Osteocyte (in vitro differentiated cells): ENCODE data around the gene NR1H2. TPM values are rescaled to one million over a fixed set of nuclear protein-coding genes. Genes with fewer than 3 reads are reported as not detected.

ENCODE experiments used
- DNase-seq: peaks from one replicate; pipeline ENCODE4 v3.0.0; 2021; ENCODE audit warnings: mixed read lengths; ENCODE audit not compliant: unreplicated experiment; ENCODE audit errors: extremely low spot score
- H3K27ac Mint-ChIP-seq: one replicate; pipeline ENCODE4 v1.8.0; 2021; ENCODE audit warnings: mild to moderate bottlenecking, mixed read lengths; ENCODE audit not compliant: unreplicated experiment
- H3K27me3 Mint-ChIP-seq: one replicate; pipeline ENCODE4 v1.8.0; 2021; ENCODE audit warnings: mixed read lengths; ENCODE audit not compliant: unreplicated experiment
- H3K36me3 Mint-ChIP-seq: one replicate; pipeline ENCODE4 v1.8.0; 2021; ENCODE audit warnings: mixed read lengths; ENCODE audit not compliant: unreplicated experiment
- H3K4me1 Mint-ChIP-seq: one replicate; pipeline ENCODE4 v1.8.0; 2021; ENCODE audit warnings: mixed read lengths; ENCODE audit not compliant: unreplicated experiment
- H3K4me3 Mint-ChIP-seq: one replicate; pipeline ENCODE4 v1.8.0; 2021; ENCODE audit warnings: mild to moderate bottlenecking, moderate library complexity, mixed read lengths; ENCODE audit not compliant: unreplicated experiment
- H3K9me3 Mint-ChIP-seq: one replicate; pipeline ENCODE4 v1.8.0; 2021; ENCODE audit warnings: mixed read lengths; ENCODE audit not compliant: unreplicated experiment
- CTCF ChIP-seq: fragments of 200-600 bp; sonication (generic); IDR thresholded peaks from 2 replicates; pipeline ENCODE4 v1.5.0; 2021; ENCODE audit warnings: antibody characterized with exemption, mild to moderate bottlenecking, moderate library complexity
- total RNA-seq: library from RNA; stranded (reverse); gene quantifications from 2 replicates; pipeline ENCODE4 v1.2.1, GENCODE V29; 2021

The NR1H2 gene
- total RNA-seq, 1 donor from 2014 or later, result 64.5 TPM

GRCh38 chr19:50414864-50415660 lies 38.8 kb downstream of the NR1H2 start:
- DNase-seq, result peak; percentile 92

GRCh38 chr19:50415661-50416033 lies 39.4 kb downstream of the NR1H2 start:
- H3K36me3 Mint-ChIP-seq, result peaks cover 2% of the 10 kb centered on the region
- no peak for DNase-seq
- H3K27me3 Mint-ChIP-seq, result peaks cover 11% of the 10 kb centered on the region
- no peak overlapping the region for H3K4me3 Mint-ChIP-seq
- peaks cover 3% of the 10 kb centered on the region for H3K4me1 Mint-ChIP-seq
- H3K9me3 Mint-ChIP-seq, result no peaks in the 10 kb centered on the region
- H3K27ac Mint-ChIP-seq, result no peak overlapping the region
- TF ChIP-seq CTCF, result no peak

More at GRCh38 chr19:50414864-50415660, 38.8 kb downstream of the NR1H2 start:
- no peaks in the 10 kb centered on the region for H3K9me3 Mint-ChIP-seq
- TF ChIP-seq CTCF, result peak; percentile 80
- no peak overlapping the region for H3K4me3 Mint-ChIP-seq
- peaks cover 2% of the 10 kb centered on the region for H3K36me3 Mint-ChIP-seq
- peaks cover 8% of the 10 kb centered on the region for H3K27me3 Mint-ChIP-seq
- H3K27ac Mint-ChIP-seq, result no peak overlapping the region
- peaks cover 3% of the 10 kb centered on the region for H3K4me1 Mint-ChIP-seq

- peaks cover 2% of the 10 kb centered on the region for H3K36me3 Mint-ChIP-seq
- no peaks in the 10 kb centered on the region for H3K9me3 Mint-ChIP-seq
- H3K27me3 Mint-ChIP-seq, result peaks cover 11% of the 10 kb centered on the region
- no peak for DNase-seq
- no peak overlapping the region for H3K4me3 Mint-ChIP-seq
- H3K4me1 Mint-ChIP-seq, result peaks cover 3% of the 10 kb centered on the region
- H3K27ac Mint-ChIP-seq, result no peak overlapping the region
- no peak for TF ChIP-seq CTCF
Observed at GRCh38 chr19:50416034-50416977, 40.0 kb downstream of the NR1H2 start.

- H3K4me1 Mint-ChIP-seq, result peaks cover 3% of the 10 kb centered on the region
- H3K27ac Mint-ChIP-seq, result no peak overlapping the region
- no peaks in the 10 kb centered on the region for H3K9me3 Mint-ChIP-seq
- TF ChIP-seq CTCF, result no peak
- DNase-seq, result no peak
- no peaks in the 10 kb centered on the region for H3K36me3 Mint-ChIP-seq
- H3K27me3 Mint-ChIP-seq, result peaks cover 11% of the 10 kb centered on the region
- H3K4me3 Mint-ChIP-seq, result no peak overlapping the region
Observed at GRCh38 chr19:50417111-50418081, 41.1 kb downstream of the NR1H2 start.
